CD4-positive, alpha-beta T cell treated with Interleukin-17A for 4 hours (primary cell): ENCODE data around the gene TAOK1.

Experiments
- DNase-seq: peaks from one replicate; pipeline ENCODE4 v3.0.0-alpha.2; 2020; ENCODE audit warnings: mixed read lengths

TAOK1 gene

GRCh38 chr17:29379084-29379991, 10.8 kb upstream of the TAOK1 start:
- DNase-seq, result no peak

- no peak for DNase-seq
These were observed 6.5 kb upstream of the TAOK1 start for GRCh38 chr17:29383686-29384085.

GRCh38 chr17:29384901-29385300, 5.3 kb upstream of the TAOK1 start:
- DNase-seq, result no peak

GRCh38 chr17:29386760-29387159, 3.4 kb upstream of the TAOK1 start:
- DNase-seq, result no peak

- no peak for DNase-seq
These were observed 1.2 kb upstream of the TAOK1 start for GRCh38 chr17:29388937-29389336.

- peak; percentile 6 for DNase-seq
These were observed 878 bp downstream of the TAOK1 start for GRCh38 chr17:29390851-29391631.

GRCh38 chr17:29393436-29393835, 3.3 kb downstream of the TAOK1 start:
- no peak for DNase-seq

- no peak for DNase-seq
These were observed 4.6 kb downstream of the TAOK1 start for GRCh38 chr17:29394761-29395160.

- DNase-seq, result no peak
These were observed 5.9 kb downstream of the TAOK1 start for GRCh38 chr17:29396066-29396465.

- no peak for DNase-seq
These were observed 9.5 kb downstream of the TAOK1 start for GRCh38 chr17:29399634-29400033.

GRCh38 chr17:29400818-29401217, 10.7 kb downstream of the TAOK1 start:
- no peak for DNase-seq

GRCh38 chr17:29401258-29401657, 11.1 kb downstream of the TAOK1 start:
- no peak for DNase-seq

- no peak for DNase-seq
These were observed 17.7 kb downstream of the TAOK1 start for GRCh38 chr17:29407856-29408255.

GRCh38 chr17:29409963-29410362, 19.8 kb downstream of the TAOK1 start:
- no peak for DNase-seq

- no peak for DNase-seq
These were observed 22.8 kb downstream of the TAOK1 start for GRCh38 chr17:29412780-29413565.

- no peak for DNase-seq
These were observed 30.0 kb downstream of the TAOK1 start for GRCh38 chr17:29420128-29420527.

- DNase-seq, result no peak
These were observed 40.1 kb downstream of the TAOK1 start for GRCh38 chr17:29430275-29430674.

- no peak for DNase-seq
These were observed 43.4 kb downstream of the TAOK1 start for GRCh38 chr17:29433541-29433940.

GRCh38 chr17:29434550-29434949, 44.4 kb downstream of the TAOK1 start:
- no peak for DNase-seq

- no peak for DNase-seq
These were observed 52.3 kb downstream of the TAOK1 start for GRCh38 chr17:29442451-29442850.

- DNase-seq, result no peak
These were observed 53.0 kb downstream of the TAOK1 start for GRCh38 chr17:29443041-29443739.

- no peak for DNase-seq
These were observed 54.4 kb downstream of the TAOK1 start for GRCh38 chr17:29444589-29444988.

GRCh38 chr17:29445844-29446243, 55.7 kb downstream of the TAOK1 start:
- DNase-seq, result no peak
